ENCODE measurements around the gene PCGF3.
"Not testable (repeated sequence)": the region's sequence is repeated elsewhere in the genome, so short reads cannot be mapped to it uniquely, and the experiment has no call there.

PCGF3 gene

DNA sequence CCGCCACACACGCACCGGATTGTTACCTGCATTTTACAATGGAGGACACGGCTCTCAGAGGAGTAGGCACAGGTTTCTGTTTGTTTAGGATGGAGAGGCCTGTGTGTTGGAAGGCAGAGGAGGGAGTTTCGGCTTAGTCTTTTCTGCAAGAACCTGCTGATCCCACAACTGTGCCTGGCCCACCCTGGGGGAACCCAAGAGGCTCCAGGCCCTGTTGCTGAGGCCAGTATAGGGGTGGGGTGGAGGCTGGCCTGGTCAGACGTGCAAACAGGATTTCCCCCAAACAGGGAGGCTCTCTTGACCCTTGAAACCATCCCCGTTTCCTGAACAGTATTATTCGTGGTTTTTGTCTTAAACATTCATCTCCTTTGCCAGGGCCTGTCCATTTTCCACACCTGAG, 15.9 kb upstream of the PCGF3 start:
- peak overlapping the region; percentile 75 to 80 for H3K27ac ChIP-seq (ENCODE audit: low read depth in 2 of 2, low read length in 2 of 2)
- H3K36me3 ChIP-seq (ENCODE audit: control insufficient read depth in 2 of 2, insufficient read depth in 2 of 2, low read length in 2 of 2) = no peaks in the 10 kb centered on the region
- H3K9me3 ChIP-seq (ENCODE audit: control insufficient read depth in 2 of 2, low read length in 2 of 2) = no peaks in the 10 kb centered on the region
- peak overlapping the region; percentile 54 to 62 for H3K4me3 ChIP-seq (ENCODE audit: low read length in 2 of 2)
- peak overlapping the region in 1 of 2 donors; percentile 78 for H3K9ac ChIP-seq (ENCODE audit: low read depth in 1 of 2, low read length in 2 of 2)
- H3K27me3 ChIP-seq (ENCODE audit: control insufficient read depth in 2 of 2, insufficient read depth in 2 of 2, low read length in 2 of 2) = no peaks in the 10 kb centered on the region
- H3K4me1 ChIP-seq (ENCODE audit: control insufficient read depth in 2 of 2, insufficient read depth in 2 of 2, low read length in 2 of 2) = peaks cover 22 to 29% of the 10 kb centered on the region in 2 donors

- H3K27me3 ChIP-seq (ENCODE audit: control insufficient read depth in 2 of 2, insufficient read depth in 2 of 2, low read length in 2 of 2) = no peaks in the 10 kb centered on the region
- no peaks in the 10 kb centered on the region for H3K36me3 ChIP-seq (ENCODE audit: control insufficient read depth in 2 of 2, insufficient read depth in 2 of 2, low read length in 2 of 2)
- H3K4me3 ChIP-seq (ENCODE audit: low read length in 2 of 2) = no peak overlapping the region
- no peaks in the 10 kb centered on the region for H3K9me3 ChIP-seq (ENCODE audit: control insufficient read depth in 2 of 2, low read length in 2 of 2)
- peaks cover 9 to 16% of the 10 kb centered on the region in 2 donors for H3K4me1 ChIP-seq (ENCODE audit: control insufficient read depth in 2 of 2, insufficient read depth in 2 of 2, low read length in 2 of 2)
- no peak overlapping the region for H3K9ac ChIP-seq (ENCODE audit: low read depth in 1 of 2, low read length in 2 of 2)
- H3K27ac ChIP-seq (ENCODE audit: low read depth in 2 of 2, low read length in 2 of 2) = no peak overlapping the region
Measured at GRCh38 chr4:692771-693554, 12.7 kb upstream of the PCGF3 start.

DNA sequence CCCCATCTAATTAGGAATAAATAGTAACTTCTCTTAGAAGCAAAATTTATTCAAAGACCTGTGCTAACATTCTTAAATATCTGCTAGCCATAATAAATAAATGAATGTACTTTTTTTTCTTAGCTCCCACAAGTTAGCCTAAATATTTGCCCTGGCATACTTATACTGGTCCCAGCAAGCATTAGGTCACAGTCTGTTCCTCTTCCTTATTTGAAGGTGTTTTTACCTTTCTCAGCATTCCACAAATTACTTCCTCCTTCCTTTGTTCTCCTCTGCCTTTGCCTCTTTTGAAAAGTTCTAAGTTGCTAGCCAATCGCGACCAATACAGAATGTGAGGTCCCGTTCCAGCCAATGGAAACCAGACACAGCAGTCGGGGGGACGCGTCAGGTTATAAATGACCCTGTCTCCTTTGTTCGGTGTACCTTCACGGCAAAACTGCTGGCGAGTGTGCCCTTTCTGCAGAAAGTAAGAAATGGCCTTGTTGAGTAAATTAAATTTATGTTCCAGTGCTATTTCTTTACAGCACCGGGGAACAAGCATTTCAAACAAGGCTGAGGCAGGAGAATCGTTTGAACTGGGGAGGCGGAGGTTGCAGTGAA, 11.2 kb upstream of the PCGF3 start:
- not testable (repeated sequence) for H3K27ac ChIP-seq (ENCODE audit: low read depth in 2 of 2, low read length in 2 of 2); H3K27me3 ChIP-seq (ENCODE audit: control insufficient read depth in 2 of 2, insufficient read depth in 2 of 2, low read length in 2 of 2); H3K9me3 ChIP-seq (ENCODE audit: control insufficient read depth in 2 of 2, low read length in 2 of 2); H3K9ac ChIP-seq (ENCODE audit: low read depth in 1 of 2, low read length in 2 of 2); H3K4me1 ChIP-seq (ENCODE audit: control insufficient read depth in 2 of 2, insufficient read depth in 2 of 2, low read length in 2 of 2); H3K36me3 ChIP-seq (ENCODE audit: control insufficient read depth in 2 of 2, insufficient read depth in 2 of 2, low read length in 2 of 2); H3K4me3 ChIP-seq (ENCODE audit: low read length in 2 of 2)

DNA sequence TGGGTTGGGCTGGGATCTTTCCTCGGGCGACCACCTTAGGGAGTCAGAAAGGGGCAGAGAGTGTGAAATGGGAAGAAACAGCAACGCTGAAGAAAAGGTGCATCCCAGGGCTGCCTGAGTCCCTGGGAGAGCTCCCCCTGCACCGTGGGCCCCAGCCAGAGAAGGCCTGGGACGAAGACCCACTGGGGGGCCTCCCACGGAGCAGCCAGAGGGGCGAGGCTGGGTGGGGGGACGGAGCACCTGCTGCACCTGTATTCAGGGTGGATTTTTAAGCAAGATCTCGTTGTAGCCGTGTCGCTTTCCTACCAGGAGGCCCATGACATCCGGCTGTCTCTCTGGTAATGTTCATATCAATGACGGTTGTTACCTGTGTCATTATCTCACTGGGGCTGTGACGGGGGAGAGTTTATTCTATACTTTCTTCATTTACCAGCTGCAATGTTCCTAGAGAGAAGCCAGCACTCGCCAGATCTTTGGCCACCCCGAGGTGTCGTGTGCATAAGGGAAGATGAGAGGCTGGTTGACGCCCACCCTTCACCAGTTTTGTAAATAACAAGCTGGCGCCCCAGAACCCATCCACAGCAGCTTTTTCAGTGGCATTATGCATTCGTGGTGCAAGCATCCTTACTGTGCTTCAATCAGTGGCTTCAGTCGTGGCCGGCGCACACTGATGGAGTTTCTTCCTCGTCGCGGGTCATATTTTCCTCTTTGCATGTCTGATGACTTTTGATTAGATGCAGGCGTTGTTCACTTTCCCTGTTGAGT, 5.6 kb upstream of the PCGF3 start:
- Histone ChIP-seq H3K27ac (ENCODE audit: low read depth in 2 of 2, low read length in 2 of 2) (no peak overlapping the region), H3K27me3 (ENCODE audit: control insufficient read depth in 2 of 2, insufficient read depth in 2 of 2, low read length in 2 of 2) (no peaks in the 10 kb centered on the region), H3K9ac (ENCODE audit: low read depth in 1 of 2, low read length in 2 of 2) (no peak overlapping the region), H3K9me3 (ENCODE audit: control insufficient read depth in 2 of 2, low read length in 2 of 2) (no peaks in the 10 kb centered on the region), H3K4me3 (ENCODE audit: low read length in 2 of 2) (no peak overlapping the region), H3K36me3 (ENCODE audit: control insufficient read depth in 2 of 2, insufficient read depth in 2 of 2, low read length in 2 of 2) (no peaks in the 10 kb centered on the region), H3K4me1 (ENCODE audit: control insufficient read depth in 2 of 2, insufficient read depth in 2 of 2, low read length in 2 of 2) (peaks cover 1 to 2% of the 10 kb centered on the region in 2 donors)

DNA sequence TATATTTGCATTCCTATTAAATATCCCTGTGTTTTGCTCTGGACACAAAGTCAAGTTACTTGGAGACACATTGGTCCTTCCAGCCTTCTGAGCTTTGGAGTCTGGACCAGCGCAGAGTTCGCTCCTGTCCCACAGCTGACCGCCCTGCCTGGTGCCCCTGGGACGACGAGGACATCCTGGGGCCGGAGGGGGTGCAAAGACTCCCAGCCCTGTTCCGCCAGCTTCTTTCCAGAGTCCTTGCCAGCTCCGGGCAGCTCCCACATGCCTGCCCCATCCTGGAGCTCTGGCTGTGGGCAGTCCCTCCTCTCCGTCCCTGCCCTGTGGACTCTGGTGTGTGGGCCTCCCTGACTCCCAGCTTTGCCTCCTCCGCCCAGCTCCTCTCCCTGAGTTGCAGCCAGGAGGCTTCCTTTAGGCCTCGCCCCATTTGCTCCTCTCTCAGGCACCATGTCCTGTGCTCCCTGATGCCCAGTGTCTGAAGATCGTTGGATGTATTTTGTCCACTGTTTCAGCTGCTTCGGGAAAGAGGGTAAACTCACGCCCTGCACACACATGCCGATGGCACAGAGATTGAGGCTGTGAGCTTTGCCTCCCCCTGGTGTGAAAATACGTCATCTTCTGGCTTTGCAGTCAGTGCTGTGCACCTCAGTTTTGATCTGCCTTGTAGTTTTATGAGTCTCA, 4.9 kb upstream of the PCGF3 start:
- Histone ChIP-seq H3K4me3 (ENCODE audit: low read length in 2 of 2) (no peak overlapping the region), H3K27ac (ENCODE audit: low read depth in 2 of 2, low read length in 2 of 2) (no peak overlapping the region), H3K9me3 (ENCODE audit: control insufficient read depth in 2 of 2, low read length in 2 of 2) (no peaks in the 10 kb centered on the region), H3K27me3 (ENCODE audit: control insufficient read depth in 2 of 2, insufficient read depth in 2 of 2, low read length in 2 of 2) (no peaks in the 10 kb centered on the region), H3K4me1 (ENCODE audit: control insufficient read depth in 2 of 2, insufficient read depth in 2 of 2, low read length in 2 of 2) (peaks cover 5 to 6% of the 10 kb centered on the region in 2 donors), H3K9ac (ENCODE audit: low read depth in 1 of 2, low read length in 2 of 2) (no peak overlapping the region), H3K36me3 (ENCODE audit: control insufficient read depth in 2 of 2, insufficient read depth in 2 of 2, low read length in 2 of 2) (no peaks in the 10 kb centered on the region)

DNA sequence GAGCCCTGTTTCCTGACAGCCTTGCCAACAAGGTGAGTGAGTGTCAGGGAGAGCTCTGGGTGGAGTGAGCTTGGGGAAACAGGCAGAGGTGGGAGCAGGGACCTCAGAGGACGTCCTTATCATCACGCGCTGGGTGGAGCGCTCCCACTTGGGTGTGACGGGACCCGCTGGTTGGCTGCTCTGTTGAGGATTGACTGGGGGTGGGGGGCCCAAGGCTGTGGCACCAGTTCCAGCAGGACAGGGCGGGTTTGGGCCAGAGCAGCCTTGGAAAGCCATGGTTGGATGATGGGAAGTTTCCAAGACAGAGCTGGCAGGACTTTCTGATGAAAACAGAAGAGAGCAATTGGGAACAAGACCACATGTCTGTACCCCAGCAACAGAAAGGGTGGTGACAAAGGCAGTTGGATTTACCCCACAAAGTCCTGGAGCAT, 3.0 kb upstream of the PCGF3 start:
- Histone ChIP-seq H3K4me3 (ENCODE audit: low read length in 2 of 2) (no peak overlapping the region), H3K9ac (ENCODE audit: low read depth in 1 of 2, low read length in 2 of 2) (no peak overlapping the region), H3K36me3 (ENCODE audit: control insufficient read depth in 2 of 2, insufficient read depth in 2 of 2, low read length in 2 of 2) (no peaks in the 10 kb centered on the region), H3K27ac (ENCODE audit: low read depth in 2 of 2, low read length in 2 of 2) (no peak overlapping the region), H3K27me3 (ENCODE audit: control insufficient read depth in 2 of 2, insufficient read depth in 2 of 2, low read length in 2 of 2) (no peaks in the 10 kb centered on the region), H3K4me1 (ENCODE audit: control insufficient read depth in 2 of 2, insufficient read depth in 2 of 2, low read length in 2 of 2) (peaks cover 10 to 11% of the 10 kb centered on the region in 2 donors), H3K9me3 (ENCODE audit: control insufficient read depth in 2 of 2, low read length in 2 of 2) (no peaks in the 10 kb centered on the region)

DNA sequence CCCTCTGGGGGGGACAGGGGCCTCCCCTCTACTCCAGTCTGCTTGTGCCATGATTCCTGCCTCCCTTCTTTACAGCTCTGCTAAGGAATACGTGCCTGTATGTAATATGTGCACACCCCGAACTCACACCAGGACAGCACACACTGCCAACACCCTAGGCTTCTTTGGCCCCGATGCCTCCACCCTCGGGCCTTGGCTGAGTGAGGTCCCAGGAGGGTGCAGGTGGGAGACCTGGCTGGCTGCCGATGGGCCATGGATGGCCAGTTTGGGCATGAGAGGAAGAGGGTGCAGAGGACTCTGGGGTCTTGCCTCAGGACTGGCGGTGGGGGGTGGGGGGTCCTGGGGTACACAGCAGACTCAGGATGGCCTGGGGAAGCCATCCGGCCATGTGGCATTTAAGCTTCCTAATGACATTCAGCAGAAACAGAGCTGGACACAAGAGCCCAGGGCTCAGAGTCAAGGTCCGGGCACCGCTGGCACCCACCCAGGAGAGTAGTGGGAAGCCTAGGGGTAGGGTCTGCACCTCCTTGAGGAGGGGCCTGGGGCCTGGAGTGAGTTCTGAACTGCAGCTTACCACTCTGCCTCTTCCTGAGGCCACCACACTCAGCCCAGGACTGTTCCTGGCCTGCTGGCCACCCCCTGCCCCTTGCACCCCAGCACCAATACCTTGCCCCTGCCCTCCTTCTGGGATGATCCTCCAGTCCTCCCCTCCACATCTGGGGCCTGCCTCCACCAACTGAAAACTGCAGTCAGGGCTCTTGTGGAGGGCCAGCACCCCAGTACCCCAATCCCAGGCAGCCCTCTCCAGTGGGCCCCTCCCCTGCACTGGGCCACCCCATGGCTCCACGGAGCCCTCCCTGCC, 2.1 kb upstream of the PCGF3 start:
- no peaks in the 10 kb centered on the region for H3K36me3 ChIP-seq (ENCODE audit: control insufficient read depth in 2 of 2, insufficient read depth in 2 of 2, low read length in 2 of 2)
- peaks cover 14 to 17% of the 10 kb centered on the region in 2 donors for H3K4me1 ChIP-seq (ENCODE audit: control insufficient read depth in 2 of 2, insufficient read depth in 2 of 2, low read length in 2 of 2)
- H3K4me3 ChIP-seq (ENCODE audit: low read length in 2 of 2) = no peak overlapping the region
- H3K9ac ChIP-seq (ENCODE audit: low read depth in 1 of 2, low read length in 2 of 2) = no peak overlapping the region
- no peak overlapping the region for H3K27ac ChIP-seq (ENCODE audit: low read depth in 2 of 2, low read length in 2 of 2)
- no peaks in the 10 kb centered on the region for H3K9me3 ChIP-seq (ENCODE audit: control insufficient read depth in 2 of 2, low read length in 2 of 2)
- no peaks in the 10 kb centered on the region for H3K27me3 ChIP-seq (ENCODE audit: control insufficient read depth in 2 of 2, insufficient read depth in 2 of 2, low read length in 2 of 2)

DNA sequence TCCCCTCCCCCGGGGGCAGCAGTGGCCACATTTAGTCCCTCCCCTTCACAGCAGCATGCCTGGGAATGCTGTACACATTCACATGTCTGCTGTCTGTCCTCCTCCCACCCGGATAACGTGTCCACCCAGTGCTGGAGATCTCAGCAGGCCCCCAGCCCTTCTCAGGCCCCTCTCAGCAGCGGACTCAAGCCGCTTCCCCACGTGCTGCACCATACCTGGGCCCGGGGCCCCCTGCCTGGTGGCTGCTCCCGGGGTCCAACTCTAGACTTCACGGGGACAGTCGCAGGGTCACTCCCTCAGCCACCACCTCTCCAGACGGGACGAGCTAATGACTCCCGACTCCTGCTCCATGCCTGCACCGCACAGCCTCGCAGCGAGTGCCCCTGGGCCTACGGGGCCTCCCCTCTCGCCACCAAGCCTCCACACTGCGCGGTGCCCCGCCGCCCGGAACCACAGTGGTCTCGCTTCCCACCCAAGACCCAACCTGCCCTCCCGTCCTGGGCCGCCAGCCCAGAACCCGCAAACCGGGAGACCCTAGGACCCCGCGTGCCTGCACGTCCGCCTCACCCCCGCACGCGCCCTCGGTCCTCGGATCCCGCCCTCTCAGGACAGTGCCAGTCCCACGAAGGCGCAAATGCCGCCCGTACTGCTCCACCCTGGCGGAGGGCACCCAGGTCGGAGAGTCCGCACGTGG, 1.3 kb upstream of the PCGF3 start:
- Histone ChIP-seq H3K9me3 (ENCODE audit: control insufficient read depth in 2 of 2, low read length in 2 of 2) (no peaks in the 10 kb centered on the region), H3K27ac (ENCODE audit: low read depth in 2 of 2, low read length in 2 of 2) (no peak overlapping the region), H3K4me3 (ENCODE audit: low read length in 2 of 2) (no peak overlapping the region), H3K9ac (ENCODE audit: low read depth in 1 of 2, low read length in 2 of 2) (no peak overlapping the region), H3K27me3 (ENCODE audit: control insufficient read depth in 2 of 2, insufficient read depth in 2 of 2, low read length in 2 of 2) (no peaks in the 10 kb centered on the region), H3K36me3 (ENCODE audit: control insufficient read depth in 2 of 2, insufficient read depth in 2 of 2, low read length in 2 of 2) (no peaks in the 10 kb centered on the region), H3K4me1 (ENCODE audit: control insufficient read depth in 2 of 2, insufficient read depth in 2 of 2, low read length in 2 of 2) (peaks cover 16 to 17% of the 10 kb centered on the region in 2 donors)

- Histone ChIP-seq H3K9ac (ENCODE audit: low read depth in 1 of 2, low read length in 2 of 2) (peak overlapping the region; percentile 73 to 81), H3K36me3 (ENCODE audit: control insufficient read depth in 2 of 2, insufficient read depth in 2 of 2, low read length in 2 of 2) (no peaks in the 10 kb centered on the region), H3K9me3 (ENCODE audit: control insufficient read depth in 2 of 2, low read length in 2 of 2) (no peaks in the 10 kb centered on the region), H3K27me3 (ENCODE audit: control insufficient read depth in 2 of 2, insufficient read depth in 2 of 2, low read length in 2 of 2) (no peaks in the 10 kb centered on the region), H3K4me3 (ENCODE audit: low read length in 2 of 2) (peak overlapping the region; percentile 68 to 81), H3K4me1 (ENCODE audit: control insufficient read depth in 2 of 2, insufficient read depth in 2 of 2, low read length in 2 of 2) (peaks cover 16 to 17% of the 10 kb centered on the region in 2 donors), H3K27ac (ENCODE audit: low read depth in 2 of 2, low read length in 2 of 2) (peak overlapping the region; percentile 50 to 70)
Measured at GRCh38 chr4:704971-705277, 708 bp upstream of the PCGF3 start.
